SJCRH30 (cell line): ENCODE results near the gene KRT27. TPM values are rescaled to one million over a fixed set of nuclear protein-coding genes. Genes with fewer than 3 reads are reported as not detected.

Experiments
- DNase-seq, 2 experiments: peaks; one replicate each; pipeline ENCODE4 v3.0.0-alpha.2; 2015 to 2020
- H3K27ac ChIP-seq: fragments of 250-450 bp; sonication (Bioruptor Pico); 2 replicates; pipeline ENCODE4 v1.5.1; 2020; ENCODE audit warnings: mild to moderate bottlenecking, moderate library complexity
- H3K27me3 ChIP-seq: fragments of 250-450 bp; sonication (Bioruptor Pico); 2 replicates; pipeline ENCODE4 v1.5.1; 2020; ENCODE audit warnings: mild to moderate bottlenecking, moderate library complexity
- H3K36me3 ChIP-seq: fragments of 250-450 bp; sonication (Bioruptor Pico); 2 replicates; pipeline ENCODE4 v1.5.1; 2020; ENCODE audit warnings: mild to moderate bottlenecking, moderate library complexity
- H3K4me1 ChIP-seq: fragments of 250-450 bp; sonication (Bioruptor Pico); 2 replicates; pipeline ENCODE4 v1.5.1; 2020; ENCODE audit warnings: mild to moderate bottlenecking, moderate library complexity
- H3K4me3 ChIP-seq: fragments of 250-450 bp; sonication (Bioruptor Pico); 2 replicates; pipeline ENCODE4 v1.5.1; 2020; ENCODE audit warnings: mild to moderate bottlenecking, moderate library complexity
- H3K9me3 ChIP-seq: fragments of 250-450 bp; sonication (Bioruptor Pico); replicated peaks from 2 replicates; pipeline ENCODE4 v1.5.1; 2020; ENCODE audit warnings: mild to moderate bottlenecking, moderate library complexity
- total RNA-seq: library from RNA; depleted of rRNA; stranded (reverse); fragments of >200 nt; shearing (Covaris generic); gene quantifications from 2 replicates; pipeline ENCODE4 v1.2.3, GENCODE V29; 2014

The KRT27 gene
- total RNA-seq, 1 experiment from 2014 or later: not detected

DNA sequence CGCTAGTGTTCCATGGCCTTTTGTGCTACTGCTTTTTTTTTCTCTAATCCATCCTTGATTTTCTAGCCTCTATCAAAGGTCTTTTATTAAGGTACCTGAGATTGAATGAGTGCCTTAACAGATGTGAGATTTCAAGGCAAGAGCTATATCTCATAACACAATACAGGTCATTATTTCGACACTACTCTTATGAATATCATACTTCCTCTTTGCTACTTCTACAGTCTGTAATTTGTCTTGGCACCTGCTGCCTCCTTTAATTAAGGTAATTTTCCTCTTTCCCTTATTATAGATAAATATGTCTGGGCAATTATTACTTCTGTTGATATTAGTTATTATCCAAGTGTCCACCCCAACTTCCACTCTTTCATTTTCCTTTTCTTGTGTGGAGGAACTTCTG is 12.1 kb upstream of the KRT27 start:
- Histone ChIP-seq H3K36me3 (no peaks in the 10 kb centered on the region), H3K27ac (no peak overlapping the region), H3K27me3 (peaks cover 3% of the 10 kb centered on the region), H3K9me3 (no peaks in the 10 kb centered on the region), H3K4me3 (no peak overlapping the region), H3K4me1 (peaks cover 7% of the 10 kb centered on the region)
- no peak for DNase-seq

DNA sequence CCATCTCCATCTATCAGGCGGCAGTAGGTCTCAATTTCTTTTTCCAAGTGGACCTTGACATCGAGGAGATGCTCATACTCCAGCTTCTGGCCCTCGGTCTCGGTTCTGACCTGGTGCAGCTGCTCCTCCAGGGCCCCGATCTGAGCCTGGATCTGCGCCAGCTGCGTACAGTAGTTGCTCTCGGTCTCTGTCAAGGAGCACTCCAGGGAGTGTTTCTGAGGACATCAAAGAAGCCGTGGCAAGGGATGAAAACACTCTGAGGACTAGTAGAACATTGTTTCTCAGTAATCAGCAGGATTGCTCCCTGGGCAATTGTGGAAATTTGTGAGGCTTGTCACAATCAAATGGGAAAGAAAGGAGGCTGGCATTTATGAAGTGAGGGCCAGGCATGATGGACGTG is 11.5 kb upstream of the KRT27 start:
- no peaks in the 10 kb centered on the region for H3K36me3 ChIP-seq
- H3K9me3 ChIP-seq: no peaks in the 10 kb centered on the region
- DNase-seq: no peak
- H3K4me3 ChIP-seq: no peak overlapping the region
- peaks cover 1% of the 10 kb centered on the region for H3K27me3 ChIP-seq
- no peak overlapping the region for H3K27ac ChIP-seq
- H3K4me1 ChIP-seq: peaks cover 7% of the 10 kb centered on the region

DNA sequence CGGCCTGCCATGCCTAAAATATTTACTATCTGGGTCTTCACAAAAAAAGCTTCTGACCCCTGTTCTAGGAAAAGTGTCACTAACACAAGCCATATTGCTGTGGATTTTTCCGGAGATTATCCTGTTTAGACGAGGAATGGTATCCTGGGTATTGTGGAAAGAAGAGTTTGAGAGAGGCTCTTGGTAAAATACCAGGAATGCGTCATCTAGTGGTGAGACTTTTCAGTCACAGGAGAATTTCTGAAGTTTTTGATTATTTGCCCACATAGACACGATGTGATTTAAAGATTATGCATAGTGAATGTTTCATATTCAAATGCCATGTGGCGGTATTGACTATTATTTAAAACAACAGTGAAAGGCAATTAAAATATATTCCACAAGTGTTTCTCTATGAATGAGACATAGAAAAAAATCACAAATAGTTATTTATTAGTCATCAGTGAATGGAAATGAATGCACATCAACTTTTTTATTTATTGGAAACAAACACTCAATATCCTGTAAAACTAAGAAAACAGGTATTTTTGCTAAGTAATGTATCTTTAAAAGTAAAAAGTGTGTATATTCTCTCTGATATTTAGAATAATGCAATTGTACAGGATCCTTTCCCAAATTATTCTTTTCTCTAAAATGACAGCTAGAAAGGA is 9.6 kb upstream of the KRT27 start:
- Histone ChIP-seq H3K36me3 (no peaks in the 10 kb centered on the region), H3K9me3 (no peaks in the 10 kb centered on the region), H3K27me3 (no peaks in the 10 kb centered on the region; the same call in 1 of the 2 replicates), H3K4me3 (no peak overlapping the region), H3K4me1 (peaks cover 7% of the 10 kb centered on the region), H3K27ac (no peak overlapping the region)
- peak in 1 of 2 experiments; percentile 52 for DNase-seq

DNA sequence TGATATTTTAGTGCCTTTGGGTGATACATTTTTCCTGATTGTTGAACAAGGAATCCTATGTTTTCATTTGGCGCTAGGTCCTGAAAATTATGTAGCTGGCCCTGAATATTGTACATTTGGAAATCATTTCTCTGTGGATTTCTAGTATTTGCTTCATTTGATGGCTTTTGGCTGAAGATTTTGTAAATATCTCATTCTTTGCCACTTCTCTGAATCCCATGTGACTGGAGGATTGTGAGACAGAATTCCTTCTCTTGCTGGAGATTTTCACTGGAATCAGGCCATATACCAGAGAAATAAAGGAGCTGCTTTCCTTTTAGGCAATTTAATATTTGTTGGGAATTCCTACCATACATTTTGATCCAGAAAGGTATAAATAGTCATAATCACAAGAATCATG is 8.8 kb upstream of the KRT27 start:
- H3K4me1 ChIP-seq: peaks cover 7% of the 10 kb centered on the region
- no peak for DNase-seq
- no peak overlapping the region for H3K27ac ChIP-seq
- no peaks in the 10 kb centered on the region for H3K36me3 ChIP-seq
- H3K4me3 ChIP-seq: no peak overlapping the region
- H3K9me3 ChIP-seq: no peaks in the 10 kb centered on the region
- no peaks in the 10 kb centered on the region; the same call in 1 of the 2 replicates for H3K27me3 ChIP-seq

DNA sequence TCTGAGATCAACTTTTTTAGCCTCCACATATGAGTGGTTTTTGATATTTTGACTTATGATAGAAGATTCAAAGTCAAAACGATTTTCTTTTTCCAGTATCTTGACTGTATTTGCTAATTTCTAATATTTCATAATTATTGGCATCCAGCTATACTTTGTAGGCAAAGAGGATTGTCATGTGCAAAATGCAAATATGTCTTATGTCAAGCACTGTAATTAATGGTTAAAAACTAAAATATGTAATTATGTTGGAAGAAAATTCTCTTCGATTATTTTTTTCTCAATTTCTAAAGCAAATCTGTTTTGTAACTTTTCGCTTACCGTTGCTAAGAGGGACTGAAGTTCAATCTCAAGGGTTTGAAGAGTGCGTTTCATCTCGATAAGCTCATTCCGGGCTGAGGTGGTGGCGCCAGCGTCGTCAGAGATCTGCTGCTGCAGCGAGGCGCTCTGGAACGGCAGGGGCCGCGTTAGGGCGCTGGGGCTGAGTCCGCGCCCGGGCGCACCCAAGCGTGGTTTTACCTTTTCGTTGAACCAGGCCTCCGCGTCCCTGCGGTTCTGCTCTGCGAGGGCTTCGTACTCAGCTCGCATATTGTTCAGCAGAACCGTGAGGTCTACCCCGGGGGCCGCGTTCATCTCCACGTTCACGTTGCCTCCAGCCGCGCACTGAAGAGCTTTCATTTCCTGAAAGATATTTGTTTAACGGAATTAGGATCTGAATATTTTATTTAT is 3.0 kb downstream of the KRT27 start:
- no peak overlapping the region for H3K4me3 ChIP-seq

DNA sequence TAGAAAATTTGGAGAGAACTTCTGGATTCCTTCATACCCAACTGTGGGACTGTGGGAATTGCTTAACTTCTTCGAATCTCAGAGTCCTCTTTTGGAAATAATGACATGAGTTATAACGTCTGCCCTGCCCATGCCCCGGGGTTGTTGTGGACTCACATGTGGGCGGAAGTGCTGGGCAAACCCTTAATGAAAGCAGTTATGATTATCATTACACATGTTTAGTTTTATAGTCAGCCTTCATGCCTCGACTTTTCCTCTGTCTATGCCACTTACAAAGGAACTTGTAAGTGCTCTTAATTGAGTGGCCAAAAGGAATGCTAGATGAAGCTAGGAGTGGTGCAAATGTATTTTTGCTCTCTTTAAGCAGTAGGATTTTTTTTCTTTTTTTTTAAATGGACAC is 3.9 kb downstream of the KRT27 start:
- H3K4me3 ChIP-seq: no peak overlapping the region
- no peaks in the 10 kb centered on the region for H3K4me1 ChIP-seq
- no peaks in the 10 kb centered on the region for H3K27me3 ChIP-seq
- no peaks in the 10 kb centered on the region for H3K36me3 ChIP-seq
- H3K9me3 ChIP-seq: no peaks in the 10 kb centered on the region
- no peak overlapping the region for H3K27ac ChIP-seq
- no peak for DNase-seq

More for the DNA sequence above, 3.0 kb downstream of the KRT27 start:
- Histone ChIP-seq H3K36me3 (no peaks in the 10 kb centered on the region), H3K27ac (no peak overlapping the region), H3K27me3 (no peaks in the 10 kb centered on the region), H3K9me3 (no peaks in the 10 kb centered on the region), H3K4me1 (no peaks in the 10 kb centered on the region)
- no peak for DNase-seq

DNA sequence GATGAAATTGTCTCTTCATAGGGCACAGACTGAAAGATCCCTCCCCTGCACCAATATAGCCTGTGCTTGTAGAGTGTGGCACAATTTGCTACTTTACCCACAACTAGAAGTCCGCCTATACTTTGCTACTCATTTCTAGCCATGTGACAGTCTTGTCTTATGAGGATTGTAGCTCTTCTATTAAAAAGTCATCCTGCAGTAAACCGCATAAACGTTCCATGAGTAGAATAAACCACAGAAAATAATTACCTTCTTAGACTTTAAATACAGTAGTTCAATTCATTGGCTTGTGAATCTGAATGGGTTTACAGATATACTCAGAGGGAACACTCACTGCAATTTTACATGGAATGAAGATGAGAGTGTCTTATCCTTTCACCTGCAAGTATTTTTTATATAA is 4.4 kb downstream of the KRT27 start:
- H3K4me3 ChIP-seq: no peak overlapping the region
- no peak for DNase-seq
- H3K27me3 ChIP-seq: no peaks in the 10 kb centered on the region
- no peak overlapping the region for H3K27ac ChIP-seq
- H3K36me3 ChIP-seq: no peaks in the 10 kb centered on the region
- H3K9me3 ChIP-seq: no peaks in the 10 kb centered on the region
- H3K4me1 ChIP-seq: no peaks in the 10 kb centered on the region

DNA sequence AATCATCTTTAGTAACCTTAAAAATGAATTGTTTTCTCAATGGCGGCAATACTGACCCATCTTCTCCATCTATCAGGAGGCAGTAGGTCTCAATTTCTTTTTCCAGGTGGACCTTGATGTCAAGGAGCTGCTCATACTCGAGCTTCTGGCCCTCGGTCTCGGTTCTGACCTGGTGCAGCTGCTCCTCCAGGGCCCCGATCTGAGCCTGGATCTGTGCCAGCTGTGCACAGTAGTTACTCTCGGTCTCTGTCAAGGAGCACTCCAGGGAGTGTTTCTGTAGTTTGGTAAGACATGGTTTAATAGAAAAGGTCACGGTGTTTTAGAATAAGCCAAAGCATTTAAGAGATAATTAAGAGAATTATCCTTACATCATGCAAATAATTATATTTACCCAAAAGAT is 4.9 kb downstream of the KRT27 start:
- Histone ChIP-seq H3K27ac (no peak overlapping the region), H3K9me3 (no peaks in the 10 kb centered on the region), H3K36me3 (no peaks in the 10 kb centered on the region), H3K4me3 (no peak overlapping the region), H3K4me1 (no peaks in the 10 kb centered on the region), H3K27me3 (no peaks in the 10 kb centered on the region)
- peak in 1 of 2 experiments; percentile 9 for DNase-seq

DNA sequence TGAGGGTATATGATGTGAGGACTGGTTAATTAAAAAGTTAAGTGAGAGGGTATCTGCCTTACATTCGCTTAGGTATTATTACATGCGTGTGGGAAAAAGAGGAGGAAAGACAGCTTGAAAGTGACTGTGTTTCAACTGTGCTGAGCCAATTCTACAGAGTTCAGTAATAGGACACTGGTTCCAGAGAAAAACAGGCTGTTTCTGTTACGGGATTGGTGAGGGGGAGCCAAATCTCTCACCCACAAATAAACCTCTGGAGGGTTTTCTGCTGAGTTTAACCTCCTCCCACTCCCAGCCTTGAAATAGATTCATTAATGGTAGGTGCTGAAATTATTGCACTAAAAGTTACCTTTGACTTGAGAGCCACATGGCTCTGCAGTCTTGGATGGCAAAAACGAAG is 6.4 kb downstream of the KRT27 start:
- H3K4me1 ChIP-seq: no peaks in the 10 kb centered on the region
- peaks cover 4% of the 10 kb centered on the region; the same call in 1 of the 2 replicates for H3K27me3 ChIP-seq
- no peak overlapping the region for H3K4me3 ChIP-seq
- DNase-seq: no peak
- no peaks in the 10 kb centered on the region for H3K36me3 ChIP-seq
- H3K9me3 ChIP-seq: no peaks in the 10 kb centered on the region
- no peak overlapping the region for H3K27ac ChIP-seq

DNA sequence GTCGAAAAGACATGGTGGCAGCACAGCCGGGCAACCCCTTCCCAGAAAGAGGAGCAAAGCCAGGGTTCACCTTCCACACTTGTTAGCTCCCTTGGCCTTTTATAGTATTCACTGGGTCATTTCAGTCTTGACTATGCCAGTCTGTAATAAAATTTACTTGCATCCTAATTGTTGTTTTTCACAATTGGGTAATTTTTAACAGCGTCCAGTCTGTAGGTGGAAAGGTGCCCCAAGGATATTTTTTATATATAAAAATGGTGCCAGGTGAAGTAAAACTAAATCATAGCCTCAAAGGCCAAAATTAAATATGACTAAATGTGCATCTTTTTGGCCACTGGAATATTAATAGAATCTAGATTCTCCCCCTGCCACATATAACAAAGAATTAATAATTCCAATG is 10.2 kb downstream of the KRT27 start, which contains the start of gene KRT26:
Gene KRT26 (minus strand): TSS at position 101 of the 400 bp plus-strand sequence. CDS start 88 bp downstream, at position 13.
- no peaks in the 10 kb centered on the region for H3K4me1 ChIP-seq

DNA sequence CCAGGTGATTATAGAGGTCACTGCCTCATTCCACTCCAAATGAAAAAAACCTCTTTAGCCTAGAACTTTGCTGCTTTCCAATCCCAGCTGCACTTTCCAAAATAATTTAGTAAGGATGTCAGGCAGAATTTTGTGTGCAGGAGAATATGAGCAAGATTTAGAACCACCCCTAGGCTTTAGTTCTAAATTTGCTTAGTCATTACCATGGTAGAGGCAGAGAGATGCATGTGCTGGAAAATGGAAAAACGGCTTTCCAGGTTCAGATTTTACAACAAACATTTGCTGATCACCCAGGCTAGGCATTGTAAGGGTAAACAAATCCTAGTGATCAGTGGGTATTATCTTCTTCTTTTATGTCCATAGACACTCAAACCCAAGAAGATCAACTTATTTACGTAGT is 16.7 kb downstream of the KRT27 start:
- Histone ChIP-seq H3K4me1 (no peaks in the 10 kb centered on the region), H3K36me3 (no peaks in the 10 kb centered on the region), H3K27me3 (no peaks in the 10 kb centered on the region), H3K27ac (no peak overlapping the region), H3K9me3 (peaks cover 1% of the 10 kb centered on the region; the same call in 1 of the 2 replicates), H3K4me3 (no peak overlapping the region)
- no peak for DNase-seq

More for the DNA sequence above, 10.2 kb downstream of the KRT27 start, which contains the start of gene KRT26:
- H3K9me3 ChIP-seq: no peaks in the 10 kb centered on the region
- peaks cover 4% of the 10 kb centered on the region; the same call in 1 of the 2 replicates for H3K27me3 ChIP-seq
- H3K36me3 ChIP-seq: no peaks in the 10 kb centered on the region
- H3K27ac ChIP-seq: no peak within 1 kb of the TSS
- no peak for DNase-seq
- H3K4me3 ChIP-seq: no peak within 1 kb of the TSS

DNA sequence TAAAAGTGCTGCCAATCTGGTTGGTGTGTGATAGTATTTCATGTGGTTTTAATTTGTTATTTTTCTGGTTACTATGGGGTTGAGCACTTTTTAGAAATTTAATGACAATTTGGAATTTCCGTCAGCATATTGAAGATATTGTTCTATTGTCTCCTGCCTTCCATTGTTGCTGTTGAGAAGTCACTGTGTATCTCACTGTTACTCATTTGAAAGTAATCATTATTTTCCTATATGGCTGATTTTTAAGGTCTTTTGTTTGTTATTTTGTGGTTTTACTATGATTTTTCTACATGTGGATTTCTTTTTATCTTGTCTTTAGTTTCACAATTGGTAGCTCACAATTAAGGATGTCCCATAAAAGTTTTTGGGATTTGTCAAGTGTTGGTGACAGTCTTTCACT is 18.6 kb downstream of the KRT27 start:
- Histone ChIP-seq H3K9me3 (peaks cover 16% of the 10 kb centered on the region; the same call in 1 of the 2 replicates), H3K27me3 (no peaks in the 10 kb centered on the region), H3K27ac (no peak overlapping the region), H3K4me1 (no peaks in the 10 kb centered on the region), H3K4me3 (no peak overlapping the region), H3K36me3 (no peaks in the 10 kb centered on the region)
- no peak for DNase-seq

DNA sequence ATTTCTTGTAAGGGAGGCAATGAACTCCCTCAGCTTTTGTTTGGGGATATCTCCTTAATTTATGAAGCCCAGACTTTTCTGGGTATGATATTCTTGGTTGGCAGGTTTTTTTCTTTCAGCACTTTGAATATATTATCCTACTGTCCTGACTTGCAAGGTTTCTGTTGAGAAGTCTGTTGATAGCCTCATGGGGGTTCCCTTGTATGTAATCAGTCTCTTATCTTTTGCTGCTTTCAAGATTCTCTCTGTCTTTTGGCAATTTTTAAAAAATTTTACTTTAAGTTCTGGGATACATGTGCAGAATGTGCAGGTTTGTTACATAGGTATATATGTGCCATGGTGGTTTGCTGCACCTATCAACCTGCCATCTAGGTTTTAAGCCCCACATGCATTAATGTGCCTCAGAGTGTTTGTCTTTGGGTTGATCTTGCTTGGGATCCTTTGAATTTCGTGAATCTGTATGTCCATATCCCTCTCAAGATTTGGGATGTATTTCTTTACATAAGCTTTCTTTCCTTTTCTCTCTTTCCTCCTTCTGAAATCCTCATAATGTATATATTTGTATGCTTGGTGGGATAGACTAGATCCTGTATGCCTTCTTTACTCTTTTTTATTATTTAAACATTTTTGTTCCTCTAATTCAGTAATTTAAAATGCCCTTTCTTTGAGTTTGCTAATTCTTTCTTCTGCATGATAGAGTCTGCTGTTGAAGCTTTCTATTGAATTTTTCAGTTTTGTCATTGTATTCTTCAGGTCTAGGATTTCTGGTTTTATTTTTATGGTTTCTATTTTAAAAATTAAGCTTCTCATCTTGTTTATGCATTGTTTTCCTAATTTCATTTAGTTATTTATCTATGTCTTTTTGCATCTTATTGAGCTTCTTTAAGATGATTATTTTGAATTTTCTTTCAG is 22.0 kb downstream of the KRT27 start:
- Histone ChIP-seq H3K36me3 (no peaks in the 10 kb centered on the region), H3K27ac (no peak overlapping the region), H3K4me3 (no peak overlapping the region), H3K4me1 (no peaks in the 10 kb centered on the region), H3K9me3 (peaks cover 16% of the 10 kb centered on the region; the same call in 1 of the 2 replicates), H3K27me3 (no peaks in the 10 kb centered on the region)
- DNase-seq: no peak

DNA sequence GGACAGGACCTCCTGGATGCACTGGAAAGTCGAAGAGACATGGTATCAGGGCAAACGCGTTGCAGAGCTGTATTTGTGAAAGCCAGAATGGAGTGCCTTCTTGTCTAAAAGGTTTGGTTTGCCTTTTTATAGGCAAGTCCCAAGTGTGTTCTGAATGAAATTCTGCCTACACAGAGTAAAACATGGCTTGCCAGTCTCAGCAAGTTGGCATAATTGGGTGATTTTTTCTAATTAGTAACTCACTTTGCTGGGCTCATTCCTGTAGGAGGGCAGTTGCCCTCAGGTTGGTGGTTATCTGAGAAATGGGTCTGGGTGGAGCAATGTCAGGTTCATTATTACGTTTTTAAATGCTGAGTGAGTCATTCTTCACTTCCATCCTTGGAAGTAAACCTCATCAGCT is 27.1 kb downstream of the KRT27 start, which contains the start of gene KRT25:
Gene KRT25 (minus strand): TSS at position 101 of the 400 bp plus-strand sequence. CDS start 60 bp downstream, at position 41.
- no peak within 1 kb of the TSS for H3K27ac ChIP-seq
- H3K27me3 ChIP-seq: no peaks in the 10 kb centered on the region
- H3K9me3 ChIP-seq: peaks cover 10% of the 10 kb centered on the region; the same call in 1 of the 2 replicates
- DNase-seq: no peak
- H3K4me1 ChIP-seq: no peaks in the 10 kb centered on the region
- H3K4me3 ChIP-seq: no peak within 1 kb of the TSS
- H3K36me3 ChIP-seq: no peaks in the 10 kb centered on the region
